Activated gamma-delta T cell treated with anti-CD3 and anti-CD28 coated beads, Interleukin-2, amount 50 U/mL, for 16 hours (primary cell): ENCODE measurements around the gene MEPCE.
A peak's percentile ranks its signal among the peaks of the same experiment; 100 is the strongest.

Experiments used
- DNase-seq: peaks from one replicate; pipeline ENCODE4 v3.0.0-alpha.2; 2020; ENCODE audit warnings: low read depth

MEPCE gene

GRCh38 chr7:100406767-100407166, 22.9 kb upstream of the MEPCE start:
- no peak for DNase-seq

GRCh38 chr7:100407285-100408180, 22.1 kb upstream of the MEPCE start:
- peak; percentile 32 for DNase-seq

GRCh38 chr7:100411101-100411500, 18.5 kb upstream of the MEPCE start:
- DNase-seq, result no peak

GRCh38 chr7:100413346-100413745, 16.3 kb upstream of the MEPCE start:
- no peak for DNase-seq

GRCh38 chr7:100413889-100414288, 15.7 kb upstream of the MEPCE start:
- no peak for DNase-seq

- DNase-seq, result no peak
Measured at GRCh38 chr7:100415448-100415847, 14.2 kb upstream of the MEPCE start.

GRCh38 chr7:100418930-100419659, 10.5 kb upstream of the MEPCE start:
- DNase-seq, result no peak

GRCh38 chr7:100419660-100420226, 9.9 kb upstream of the MEPCE start:
- DNase-seq, result no peak

- DNase-seq, result no peak
Measured at GRCh38 chr7:100423315-100423714, 6.3 kb upstream of the MEPCE start.

- DNase-seq, result no peak
Measured at GRCh38 chr7:100425347-100425746, 4.3 kb upstream of the MEPCE start.

GRCh38 chr7:100426516-100426915, 3.1 kb upstream of the MEPCE start:
- DNase-seq, result no peak

GRCh38 chr7:100427762-100428198, 1.9 kb upstream of the MEPCE start:
- DNase-seq, result no peak

GRCh38 chr7:100428199-100428966, 1.2 kb upstream of the MEPCE start, which contains the start of gene ZCWPW1:
ZCWPW1 (minus strand) TSS chr7:100428703; CDS start chr7:100420649, 8,054 bp downstream.
- peak; percentile 94 for DNase-seq

- DNase-seq, result peak; percentile 100
Measured at GRCh38 chr7:100428967-100429636, 529 bp upstream of the MEPCE start.

- DNase-seq, result peak; percentile 26
Measured at GRCh38 chr7:100430493-100431285, 1.1 kb downstream of the MEPCE start.

- DNase-seq, result no peak
Measured at GRCh38 chr7:100431286-100431735, 1.7 kb downstream of the MEPCE start.

GRCh38 chr7:100432053-100432452, 2.4 kb downstream of the MEPCE start:
- DNase-seq, result no peak

- DNase-seq, result no peak
Measured at GRCh38 chr7:100432621-100433275, 3.1 kb downstream of the MEPCE start.

GRCh38 chr7:100433276-100433591, 3.6 kb downstream of the MEPCE start:
- no peak for DNase-seq
